ENCODE results near the gene PDYN. TPM values are rescaled to one million over a fixed set of nuclear protein-coding genes. Genes with fewer than 3 reads are reported as not detected.
"Not testable (repeated sequence)": the region's sequence is repeated elsewhere in the genome, so short reads cannot be mapped to it uniquely, and the experiment has no call there.

PDYN gene
- total RNA-seq, result not detected

- ATAC-seq (no peak), DNase-seq (ENCODE audit: low spot score) (no peak)
- intact Hi-C loops (cut with DNase I), result no loop called here
Observed at GRCh38 chr20:1993986-1994385, at the start of gene PDYN. PDYN (minus strand) TSS chr20:1994058; CDS start chr20:1983084, 10,974 bp downstream.

- intact Hi-C loops (cut with DNase I), result no loop called here
- DNase-seq (ENCODE audit: low spot score), result no peak
- ATAC-seq, result no peak
Observed at GRCh38 chr20:2042400-2042799, 48.5 kb upstream of the PDYN start.

GRCh38 chr20:2038161-2038560 lies 44.3 kb upstream of the PDYN start:
- DNase-seq (ENCODE audit: low spot score), result no peak
- ATAC-seq, result no peak
- intact Hi-C loops (cut with DNase I), result no loop called here

- intact Hi-C loops (cut with DNase I), result no loop called here
- DNase-seq (ENCODE audit: low spot score), result no peak
- no peak for ATAC-seq
Observed at GRCh38 chr20:2037296-2037914, 43.5 kb upstream of the PDYN start.

GRCh38 chr20:2036357-2036756 lies 42.5 kb upstream of the PDYN start:
- intact Hi-C loops (cut with DNase I); ATAC-seq; DNase-seq (ENCODE audit: low spot score): not testable (repeated sequence)

- intact Hi-C loops (cut with DNase I), result no loop called here
- DNase-seq (ENCODE audit: low spot score), result no peak
- no peak for ATAC-seq
Observed at GRCh38 chr20:2032168-2032567, 38.3 kb upstream of the PDYN start.

- ATAC-seq (no peak), DNase-seq (ENCODE audit: low spot score) (no peak)
- intact Hi-C loops (cut with DNase I), result no loop called here
Observed at GRCh38 chr20:2026514-2026913, 32.7 kb upstream of the PDYN start.

GRCh38 chr20:2026004-2026403 lies 32.1 kb upstream of the PDYN start:
- ATAC-seq (no peak), DNase-seq (ENCODE audit: low spot score) (no peak)
- intact Hi-C loops (cut with DNase I), result no loop called here

- DNase-seq (ENCODE audit: low spot score) (no peak), ATAC-seq (no peak)
- intact Hi-C loops (cut with DNase I), result no loop called here
Observed at GRCh38 chr20:2023151-2023550, 29.3 kb upstream of the PDYN start.

GRCh38 chr20:2022163-2022562 lies 28.3 kb upstream of the PDYN start:
- no peak for DNase-seq (ENCODE audit: low spot score)
- intact Hi-C loops (cut with DNase I), result no loop called here
- ATAC-seq, result no peak

- intact Hi-C loops (cut with DNase I), result no loop called here
- DNase-seq (ENCODE audit: low spot score) (no peak), ATAC-seq (no peak)
Observed at GRCh38 chr20:2010533-2010932, 16.7 kb upstream of the PDYN start.

GRCh38 chr20:2006452-2007361 lies 12.8 kb upstream of the PDYN start:
- DNase-seq (ENCODE audit: low spot score), result no peak
- ATAC-seq, result peak; percentile 46
- intact Hi-C loops (cut with DNase I), result no loop called here

GRCh38 chr20:2005831-2006426 lies 12.1 kb upstream of the PDYN start:
- DNase-seq (ENCODE audit: low spot score) (peak; percentile 84), ATAC-seq (no peak)
- intact Hi-C loops (cut with DNase I), result no loop called here

- ATAC-seq (no peak), DNase-seq (ENCODE audit: low spot score) (no peak)
- intact Hi-C loops (cut with DNase I), result no loop called here
Observed at GRCh38 chr20:2005359-2005758, 11.5 kb upstream of the PDYN start.

GRCh38 chr20:2004171-2004570 lies 10.3 kb upstream of the PDYN start:
- DNase-seq (ENCODE audit: low spot score), result no peak
- intact Hi-C loops (cut with DNase I), result no loop called here
- ATAC-seq, result no peak

GRCh38 chr20:2002365-2002764 lies 8.5 kb upstream of the PDYN start:
- DNase-seq (ENCODE audit: low spot score), result no peak
- intact Hi-C loops (cut with DNase I), result no loop called here
- no peak for ATAC-seq

- intact Hi-C loops (cut with DNase I), result no loop called here
- ATAC-seq (no peak), DNase-seq (ENCODE audit: low spot score) (no peak)
Observed at GRCh38 chr20:2001119-2001518, 7.3 kb upstream of the PDYN start.

- DNase-seq (ENCODE audit: low spot score) (no peak), ATAC-seq (no peak)
- intact Hi-C loops (cut with DNase I), result no loop called here
Observed at GRCh38 chr20:2000285-2000684, 6.4 kb upstream of the PDYN start.

GRCh38 chr20:1998715-1999114 lies 4.9 kb upstream of the PDYN start:
- ATAC-seq, result no peak
- intact Hi-C loops (cut with DNase I), result no loop called here

GRCh38 chr20:1998193-1998520 lies 4.3 kb upstream of the PDYN start:
- DNase-seq (ENCODE audit: low spot score), result no peak
- intact Hi-C loops (cut with DNase I), result no loop called here
- ATAC-seq, result no peak

More at GRCh38 chr20:1998715-1999114, 4.9 kb upstream of the PDYN start:
- no peak for DNase-seq (ENCODE audit: low spot score)
